HG02852 (cell line): Measurements from ENCODE around the gene MBD3.

Experiments
- ATAC-seq: cut with Tn5 transposase; IDR thresholded peaks from one replicate; pipeline ENCODE4 v1.9.1; 2021; ENCODE audit warnings: mild to moderate bottlenecking, moderate library complexity; ENCODE audit not compliant: unreplicated experiment

Gene MBD3

GRCh38 chr19:1619703-1620102, 27.0 kb upstream of the MBD3 start:
- ATAC-seq: no peak

GRCh38 chr19:1619094-1619439, 26.4 kb upstream of the MBD3 start:
- no peak for ATAC-seq

- ATAC-seq: no peak
Observed at GRCh38 chr19:1618157-1619093, 25.8 kb upstream of the MBD3 start.

- ATAC-seq: no peak
Observed at GRCh38 chr19:1616875-1617274, 24.2 kb upstream of the MBD3 start.

DNA sequence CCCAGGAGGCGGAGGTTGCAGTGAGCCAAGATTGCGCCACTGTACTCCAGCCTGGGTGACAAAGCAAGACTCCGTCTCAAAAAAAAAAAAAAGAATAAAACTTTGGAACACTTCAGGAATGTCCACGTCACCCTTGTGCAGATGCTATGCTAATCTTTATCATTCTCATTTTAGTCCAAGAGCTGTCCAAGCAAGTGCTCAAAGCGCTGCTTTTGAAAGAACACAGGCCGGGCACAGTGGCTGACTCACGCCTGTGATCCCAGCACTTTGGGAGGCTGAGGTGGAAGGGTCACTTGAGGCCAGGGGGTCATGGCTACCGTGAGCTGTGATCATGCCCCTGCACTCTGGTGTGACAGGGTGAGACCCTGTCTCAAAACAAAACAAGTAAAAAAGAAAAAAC, 23.7 kb upstream of the MBD3 start:
- no peak for ATAC-seq

GRCh38 chr19:1615156-1615765, 22.6 kb upstream of the MBD3 start:
- ATAC-seq: no peak

GRCh38 chr19:1613808-1614570, 21.3 kb upstream of the MBD3 start:
- ATAC-seq: no peak

DNA sequence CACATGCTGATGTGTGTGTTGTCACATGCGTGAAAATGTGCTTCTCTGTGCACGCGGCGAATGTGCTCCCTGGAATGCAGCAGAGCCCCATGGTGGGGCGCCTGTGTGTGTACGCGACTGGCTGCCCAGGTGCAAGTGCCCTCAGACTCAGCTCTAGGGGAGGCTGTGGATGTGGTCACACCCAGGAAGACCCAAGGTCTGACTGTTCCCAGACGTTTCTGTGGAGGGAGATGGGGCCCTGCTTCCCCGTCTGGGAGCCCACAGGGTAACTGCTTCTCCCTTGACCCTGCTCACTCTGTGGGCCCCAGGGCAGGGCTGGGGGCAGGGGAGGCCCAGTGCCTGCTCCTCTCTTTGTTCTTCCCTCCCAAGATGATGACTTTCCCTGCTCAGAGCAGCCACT, 20.5 kb upstream of the MBD3 start:
- ATAC-seq: no peak

GRCh38 chr19:1612114-1613086, 19.7 kb upstream of the MBD3 start:
- no peak for ATAC-seq

DNA sequence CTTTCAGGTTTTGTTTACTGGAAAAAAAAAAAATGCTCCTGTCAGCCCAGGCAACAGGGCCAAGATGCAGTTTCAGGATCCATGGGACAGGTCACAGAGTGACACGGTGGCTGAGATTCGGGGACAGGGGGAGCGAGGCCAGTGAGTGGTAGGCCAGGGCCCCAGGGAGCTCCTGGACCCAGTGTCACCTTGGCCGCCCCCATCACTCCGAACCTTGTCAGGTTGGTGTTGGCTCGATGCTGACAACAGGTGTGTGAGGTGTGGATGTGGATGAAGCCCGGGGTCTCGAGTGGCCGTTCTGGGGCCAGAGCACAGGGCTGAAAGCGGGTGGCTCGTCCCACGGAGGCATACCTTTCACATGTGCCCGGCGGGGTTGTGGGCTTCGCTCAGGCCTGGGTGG, 18.7 kb upstream of the MBD3 start:
- ATAC-seq: no peak

DNA sequence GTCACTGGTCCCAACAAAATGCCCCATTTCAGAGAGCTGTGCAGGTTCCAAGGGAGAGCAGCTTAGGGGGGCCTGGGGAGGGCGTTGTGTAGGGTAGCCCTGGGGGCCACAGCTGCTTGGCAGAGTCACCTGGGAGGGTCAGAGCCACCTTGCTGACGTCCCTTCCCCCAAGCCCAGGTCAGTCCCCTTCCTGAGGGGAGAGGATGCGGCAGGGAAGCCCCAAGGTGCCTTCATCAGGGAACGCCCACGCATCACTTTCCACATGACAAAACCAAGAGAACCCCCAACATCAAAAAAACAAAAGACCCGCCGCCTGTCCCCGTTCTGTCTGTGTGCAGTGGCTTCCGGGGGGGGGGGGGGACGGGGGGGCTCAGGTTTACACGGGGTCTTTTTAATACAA, 17.9 kb upstream of the MBD3 start:
- ATAC-seq: no peak

GRCh38 chr19:1609680-1610474, 17.2 kb upstream of the MBD3 start:
- ATAC-seq: no peak

DNA sequence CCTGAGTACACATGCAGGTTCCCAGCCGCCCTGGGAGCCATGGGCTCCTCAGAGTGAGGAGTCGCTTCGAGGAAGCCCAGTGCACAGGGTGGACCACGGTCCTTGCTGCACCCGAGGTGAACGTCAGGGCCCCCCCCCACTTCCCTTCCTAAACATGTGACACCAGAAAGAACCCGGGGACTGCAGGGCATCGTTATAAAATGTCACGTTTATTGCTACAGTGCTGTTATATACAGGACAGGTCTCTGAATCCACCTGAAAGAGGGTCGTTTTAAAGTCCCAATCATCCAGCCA, 16.4 kb upstream of the MBD3 start:
- no peak for ATAC-seq

GRCh38 chr19:1608359-1609102, 15.9 kb upstream of the MBD3 start:
- ATAC-seq: no peak

DNA sequence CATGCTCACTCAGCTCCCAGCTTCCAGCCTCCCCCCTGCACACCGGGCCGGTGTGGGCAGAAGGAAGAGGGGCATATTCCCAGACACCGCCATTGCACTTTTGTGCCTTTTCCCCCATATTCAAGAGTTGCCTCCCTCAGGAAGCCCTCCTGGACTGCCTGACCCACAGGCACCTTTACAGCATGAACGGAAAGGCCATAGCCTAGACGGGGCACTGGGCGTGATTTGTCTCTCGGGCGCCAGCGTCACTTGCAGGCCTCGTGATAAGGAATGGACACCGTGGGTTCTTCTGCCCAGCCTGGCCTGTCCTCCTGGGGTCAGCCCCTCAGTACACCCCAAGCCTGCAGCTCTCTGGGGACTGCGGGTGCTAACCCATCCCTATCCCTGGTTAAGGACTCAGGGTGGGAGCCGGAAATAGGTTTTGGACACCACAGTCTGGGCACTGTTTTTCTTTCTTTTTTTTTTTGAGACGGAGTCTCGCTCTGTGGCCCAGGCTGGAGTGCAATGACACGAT, 13.5 kb upstream of the MBD3 start:
- ATAC-seq: no peak

- peak; percentile 80 for ATAC-seq
Observed at GRCh38 chr19:1605236-1606137, 12.8 kb upstream of the MBD3 start, which contains the start of gene UQCR11. TSS of gene UQCR11 (minus strand) at chr19:1605462. CDS start at chr19:1605409, 53 bp downstream.

- no peak for ATAC-seq
Observed at GRCh38 chr19:1602091-1602707, 9.5 kb upstream of the MBD3 start.
